Neural progenitor cell (in vitro differentiated cells): ENCODE data around the gene EYS. TPM values are rescaled to one million over a fixed set of nuclear protein-coding genes. Genes with fewer than 3 reads are reported as not detected.

Source experiments
- DNase-seq: peaks from one replicate; pipeline ENCODE4 v3.0.0-alpha.2; 2016; ENCODE audit warnings: low spot score
- H2AFZ ChIP-seq: fragments of 200-600 bp; sonication (generic); replicated peaks from 2 replicates; pipeline ENCODE4 v1.6.1; 2016; ENCODE audit warnings: antibody characterized with exemption
- H3F3A ChIP-seq: fragments of 200-600 bp; sonication (generic); 2 replicates; pipeline ENCODE4 v1.6.1; 2016; ENCODE audit warnings: antibody characterized with exemption, low read depth
- H3K27ac ChIP-seq: fragments of 200-600 bp; sonication (generic); 2 replicates; pipeline ENCODE4 v1.5.1; 2016; ENCODE audit warnings: mild to moderate bottlenecking
- H3K27me3 ChIP-seq: fragments of 200-600 bp; sonication (generic); 2 replicates; pipeline ENCODE4 v1.6.1; 2016; ENCODE audit warnings: mild to moderate bottlenecking, moderate library complexity
- H3K36me3 ChIP-seq: fragments of 200-600 bp; sonication (generic); 2 replicates; pipeline ENCODE4 v1.5.1; 2016
- H3K4me1 ChIP-seq: fragments of 200-600 bp; sonication (generic); 2 replicates; pipeline ENCODE4 v1.6.1; 2016; ENCODE audit warnings: mixed run types
- H3K4me2 ChIP-seq: fragments of 200-600 bp; sonication (generic); 2 replicates; pipeline ENCODE4 v1.6.1; 2016
- H3K4me3 ChIP-seq: fragments of 200-600 bp; sonication (generic); 2 replicates; pipeline ENCODE4 v1.5.1; 2016
- H3K79me2 ChIP-seq: fragments of 200-600 bp; sonication (generic); 2 replicates; pipeline ENCODE4 v1.6.1; 2016; ENCODE audit warnings: low read depth
- H3K9ac ChIP-seq: fragments of 200-600 bp; sonication (generic); 2 replicates; pipeline ENCODE4 v1.6.1; 2016
- H3K9me3 ChIP-seq: fragments of 200-600 bp; sonication (generic); 2 replicates; pipeline ENCODE4 v1.5.1; 2016; ENCODE audit warnings: low read depth
- H4K20me1 ChIP-seq: fragments of 200-600 bp; sonication (generic); 2 replicates; pipeline ENCODE4 v1.6.1; 2016; ENCODE audit warnings: low read depth
- H3K27ac Mint-ChIP-seq: 3 replicates; pipeline ENCODE4 v1.8.0; 2021; ENCODE audit warnings: mixed read lengths
- H3K27me3 Mint-ChIP-seq: 2 replicates; pipeline ENCODE4 v1.8.0; 2022; ENCODE audit warnings: low read depth, mild to moderate bottlenecking, inconsistent platforms, moderate library complexity, mixed read lengths; ENCODE audit not compliant: insufficient read depth
- H3K36me3 Mint-ChIP-seq: 3 replicates; pipeline ENCODE4 v1.8.0; 2021; ENCODE audit warnings: mixed read lengths
- H3K4me1 Mint-ChIP-seq: 3 replicates; pipeline ENCODE4 v1.8.0; 2021; ENCODE audit warnings: mixed read lengths
- H3K4me3 Mint-ChIP-seq: 3 replicates; pipeline ENCODE4 v1.8.0; 2021; ENCODE audit warnings: mild to moderate bottlenecking, moderate library complexity, mixed read lengths
- H3K9me3 Mint-ChIP-seq: 3 replicates; pipeline ENCODE4 v1.8.0; 2020; ENCODE audit warnings: mixed read lengths
- CTCF ChIP-seq: fragments of 200-600 bp; sonication (generic); IDR thresholded peaks from 2 replicates; pipeline ENCODE4 v1.5.1; 2017; ENCODE audit warnings: antibody characterized with exemption, mild to moderate bottlenecking
- EZH2 ChIP-seq: fragments of 200-600 bp; sonication (generic); IDR thresholded peaks from 2 replicates; pipeline ENCODE4 v1.6.1; 2017; ENCODE audit warnings: antibody characterized with exemption, mild to moderate bottlenecking, moderate library complexity
- EZH2phosphoT487 ChIP-seq: fragments of 200-600 bp; sonication (generic); IDR thresholded peaks from 2 replicates; pipeline ENCODE4 v1.6.1; 2017; ENCODE audit warnings: antibody characterized with exemption
- total RNA-seq: library from RNA; depleted of rRNA; stranded (reverse); fragments of >200 nt; gene quantifications from 2 replicates; pipeline ENCODE4 v1.2.3, GENCODE V29; 2015; ENCODE audit warnings: low replicate concordance

The EYS gene
- total RNA-seq, 1 donor from 2014 or later: not detected

DNA sequence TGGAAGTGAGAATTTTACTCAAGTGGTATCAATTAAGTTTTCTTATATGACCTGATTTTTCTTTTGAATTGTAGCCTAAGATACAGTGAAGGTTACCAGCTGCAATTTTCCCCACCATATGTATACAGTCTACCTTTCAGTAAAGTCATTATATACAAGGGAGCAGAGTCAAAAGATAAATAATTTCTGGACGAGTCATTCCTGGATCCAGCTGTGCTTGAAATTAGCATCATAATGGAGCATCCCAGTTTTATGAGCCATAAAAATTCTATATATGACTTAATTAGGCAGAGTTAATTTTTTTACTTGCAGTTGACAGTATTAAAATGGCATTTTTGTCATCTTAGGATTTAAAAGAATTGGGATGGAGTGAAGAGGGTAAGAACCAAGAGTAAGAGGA lies 1063.0 kb downstream of the EYS start:
- no peaks in the 10 kb centered on the region for H3K27me3 Mint-ChIP-seq
- peaks cover 5% of the 10 kb centered on the region for H3K9me3 Mint-ChIP-seq
- no peaks in the 10 kb centered on the region for H3K4me1 ChIP-seq
- H3K79me2 ChIP-seq: no peaks in the 10 kb centered on the region
- H3K9ac ChIP-seq: no peak overlapping the region
- no peak for TF ChIP-seq CTCF
- no peak for TF ChIP-seq EZH2phosphoT487
- no peak for TF ChIP-seq EZH2
- H3K4me2 ChIP-seq: no peak overlapping the region
- no peak overlapping the region for H3K4me3 Mint-ChIP-seq
- no peaks in the 10 kb centered on the region for H3K4me1 Mint-ChIP-seq
- DNase-seq: no peak
- no peak overlapping the region for H2AFZ ChIP-seq
- no peak overlapping the region for H3K4me3 ChIP-seq
- no peaks in the 10 kb centered on the region for H3K36me3 ChIP-seq
- H3K36me3 Mint-ChIP-seq: no peaks in the 10 kb centered on the region
- no peak overlapping the region for H3K27ac ChIP-seq
- H3F3A ChIP-seq: no peaks in the 10 kb centered on the region
- no peaks in the 10 kb centered on the region for H4K20me1 ChIP-seq
- no peak overlapping the region for H3K27ac Mint-ChIP-seq
- H3K9me3 ChIP-seq: no peaks in the 10 kb centered on the region
- no peaks in the 10 kb centered on the region for H3K27me3 ChIP-seq

- no peaks in the 10 kb centered on the region for H3K36me3 Mint-ChIP-seq
- no peak overlapping the region for H3K4me3 Mint-ChIP-seq
- H3F3A ChIP-seq: no peaks in the 10 kb centered on the region
- H2AFZ ChIP-seq: no peak overlapping the region
- no peak overlapping the region for H3K27ac ChIP-seq
- no peaks in the 10 kb centered on the region for H3K36me3 ChIP-seq
- H3K4me3 ChIP-seq: no peak overlapping the region
- peaks cover 2% of the 10 kb centered on the region for H3K9me3 Mint-ChIP-seq
- no peak overlapping the region for H3K4me2 ChIP-seq
- H3K9ac ChIP-seq: no peak overlapping the region
- no peaks in the 10 kb centered on the region for H3K4me1 Mint-ChIP-seq
- TF ChIP-seq EZH2 (no peak), EZH2phosphoT487 (no peak), CTCF (no peak)
- no peaks in the 10 kb centered on the region for H3K79me2 ChIP-seq
- H3K27me3 Mint-ChIP-seq: no peaks in the 10 kb centered on the region
- no peak for DNase-seq
- H3K9me3 ChIP-seq: no peaks in the 10 kb centered on the region
- H3K27me3 ChIP-seq: no peaks in the 10 kb centered on the region
- H3K4me1 ChIP-seq: no peaks in the 10 kb centered on the region
- no peaks in the 10 kb centered on the region for H4K20me1 ChIP-seq
- H3K27ac Mint-ChIP-seq: no peak overlapping the region
These were observed 1076.1 kb downstream of the EYS start for GRCh38 chr6:64630901-64631300.

GRCh38 chr6:64622944-64623343 lies 1084.1 kb downstream of the EYS start:
- H3F3A ChIP-seq: no peaks in the 10 kb centered on the region
- no peaks in the 10 kb centered on the region for H3K4me1 ChIP-seq
- H3K9ac ChIP-seq: no peak overlapping the region
- H3K27me3 ChIP-seq: no peaks in the 10 kb centered on the region
- no peak for DNase-seq
- H4K20me1 ChIP-seq: no peaks in the 10 kb centered on the region
- Mint-ChIP-seq H3K9me3 (no peaks in the 10 kb centered on the region), H3K27ac (no peak overlapping the region), H3K27me3 (no peaks in the 10 kb centered on the region), H3K4me1 (no peaks in the 10 kb centered on the region), H3K4me3 (no peak overlapping the region), H3K36me3 (no peaks in the 10 kb centered on the region)
- no peak overlapping the region for H3K27ac ChIP-seq
- no peaks in the 10 kb centered on the region for H3K36me3 ChIP-seq
- no peaks in the 10 kb centered on the region for H3K9me3 ChIP-seq
- H2AFZ ChIP-seq: no peak overlapping the region
- no peak overlapping the region for H3K4me3 ChIP-seq
- TF ChIP-seq EZH2 (no peak), EZH2phosphoT487 (no peak), CTCF (no peak)
- H3K4me2 ChIP-seq: no peak overlapping the region
- no peaks in the 10 kb centered on the region for H3K79me2 ChIP-seq

GRCh38 chr6:64602993-64603392 lies 1104.0 kb downstream of the EYS start:
- no peaks in the 10 kb centered on the region for H3K9me3 Mint-ChIP-seq
- no peaks in the 10 kb centered on the region for H3K36me3 Mint-ChIP-seq
- Histone ChIP-seq H3K36me3 (no peaks in the 10 kb centered on the region), H3K4me2 (no peak overlapping the region), H3K4me3 (no peak overlapping the region), H3K9me3 (no peaks in the 10 kb centered on the region), H3K9ac (no peak overlapping the region), H3K79me2 (no peaks in the 10 kb centered on the region), H4K20me1 (no peaks in the 10 kb centered on the region), H3K27ac (no peak overlapping the region), H3F3A (no peaks in the 10 kb centered on the region), H3K4me1 (no peaks in the 10 kb centered on the region), H3K27me3 (no peaks in the 10 kb centered on the region), H2AFZ (no peak overlapping the region)
- peaks cover 2% of the 10 kb centered on the region for H3K27me3 Mint-ChIP-seq
- no peak overlapping the region for H3K27ac Mint-ChIP-seq
- no peak for TF ChIP-seq EZH2phosphoT487
- no peak for TF ChIP-seq CTCF
- no peak for TF ChIP-seq EZH2
- H3K4me3 Mint-ChIP-seq: no peak overlapping the region
- no peak for DNase-seq
- peaks cover 3% of the 10 kb centered on the region for H3K4me1 Mint-ChIP-seq
